ENCODE measurements around the gene ESRRG. TPM values are rescaled to one million over a fixed set of nuclear protein-coding genes. Genes with fewer than 3 reads are reported as not detected.

ESRRG gene
- total RNA-seq, 1 donor from 2014 or later: 9.6 TPM

DNA sequence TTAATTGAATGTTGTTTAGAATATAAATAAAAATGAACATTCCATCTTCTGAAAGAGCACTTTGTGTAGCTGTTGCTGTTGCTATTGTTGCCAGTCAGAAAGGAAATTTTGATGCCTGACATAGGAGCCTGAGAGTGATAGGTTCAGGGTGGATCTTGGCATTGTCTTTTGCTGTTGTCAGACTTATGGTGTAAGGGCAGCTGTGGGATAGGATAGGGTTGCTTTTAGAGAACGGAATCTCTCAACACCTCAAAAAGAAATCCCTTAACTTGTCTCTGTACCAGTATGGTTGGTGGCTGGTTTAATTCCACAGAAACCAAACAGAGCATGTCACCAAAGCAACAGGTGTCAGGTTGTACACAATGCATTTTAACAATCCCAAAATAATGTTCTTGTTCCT lies 62.7 kb downstream of the ESRRG start:
- peaks cover 18% of the 10 kb centered on the region for H3K4me1 Mint-ChIP-seq (ENCODE audit: low read depth)
- TF ChIP-seq, protein P1, sequence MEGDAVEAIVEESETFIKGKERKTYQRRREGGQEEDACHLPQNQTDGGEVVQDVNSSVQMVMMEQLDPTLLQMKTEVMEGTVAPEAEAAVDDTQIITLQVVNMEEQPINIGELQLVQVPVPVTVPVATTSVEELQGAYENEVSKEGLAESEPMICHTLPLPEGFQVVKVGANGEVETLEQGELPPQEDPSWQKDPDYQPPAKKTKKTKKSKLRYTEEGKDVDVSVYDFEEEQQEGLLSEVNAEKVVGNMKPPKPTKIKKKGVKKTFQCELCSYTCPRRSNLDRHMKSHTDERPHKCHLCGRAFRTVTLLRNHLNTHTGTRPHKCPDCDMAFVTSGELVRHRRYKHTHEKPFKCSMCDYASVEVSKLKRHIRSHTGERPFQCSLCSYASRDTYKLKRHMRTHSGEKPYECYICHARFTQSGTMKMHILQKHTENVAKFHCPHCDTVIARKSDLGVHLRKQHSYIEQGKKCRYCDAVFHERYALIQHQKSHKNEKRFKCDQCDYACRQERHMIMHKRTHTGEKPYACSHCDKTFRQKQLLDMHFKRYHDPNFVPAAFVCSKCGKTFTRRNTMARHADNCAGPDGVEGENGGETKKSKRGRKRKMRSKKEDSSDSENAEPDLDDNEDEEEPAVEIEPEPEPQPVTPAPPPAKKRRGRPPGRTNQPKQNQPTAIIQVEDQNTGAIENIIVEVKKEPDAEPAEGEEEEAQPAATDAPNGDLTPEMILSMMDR (IDR thresholded peaks at IDR 0.05; ENCODE audit: unreplicated experiment): no peak
- no peak overlapping the region for H3K27ac Mint-ChIP-seq
- H3K36me3 Mint-ChIP-seq (ENCODE audit: insufficient read depth): no peaks in the 10 kb centered on the region
- no peak for DNase-seq (ENCODE audit: low spot score, unreplicated experiment)
- no peak overlapping the region for H3K4me3 Mint-ChIP-seq (ENCODE audit: low read depth)
- no peaks in the 10 kb centered on the region for H3K9me3 Mint-ChIP-seq (ENCODE audit: low read depth)
- H3K27me3 Mint-ChIP-seq: no peaks in the 10 kb centered on the region

DNA sequence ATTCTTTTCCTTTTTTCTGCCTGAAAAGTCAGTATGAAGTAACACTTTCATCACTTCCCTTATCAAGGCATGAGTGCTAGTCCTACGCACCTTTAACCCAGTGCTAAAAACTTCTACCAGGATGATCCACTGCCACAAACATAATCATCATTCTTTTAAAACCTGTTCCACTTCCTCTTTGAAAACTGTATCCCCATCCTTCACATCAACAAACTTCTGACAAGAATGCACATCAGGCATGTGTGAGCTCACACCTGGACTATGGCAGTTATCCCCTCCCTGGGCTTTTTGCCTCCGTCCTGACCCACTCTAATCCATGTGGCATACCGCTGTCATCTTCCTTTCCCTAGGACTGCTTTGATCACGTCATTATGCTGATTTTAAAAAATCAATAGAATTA lies 70.2 kb downstream of the ESRRG start:
- H3K36me3 Mint-ChIP-seq (ENCODE audit: insufficient read depth): peaks cover 3% of the 10 kb centered on the region
- no peak for DNase-seq (ENCODE audit: low spot score, unreplicated experiment)
- no peaks in the 10 kb centered on the region for H3K9me3 Mint-ChIP-seq (ENCODE audit: low read depth)
- TF ChIP-seq, protein P1 (IDR thresholded peaks at IDR 0.05; ENCODE audit: unreplicated experiment): no peak
- H3K27ac Mint-ChIP-seq: peak overlapping the region; percentile 0
- H3K4me3 Mint-ChIP-seq (ENCODE audit: low read depth): no peak overlapping the region
- no peaks in the 10 kb centered on the region for H3K27me3 Mint-ChIP-seq
- peaks cover 22% of the 10 kb centered on the region for H3K4me1 Mint-ChIP-seq (ENCODE audit: low read depth)

DNA sequence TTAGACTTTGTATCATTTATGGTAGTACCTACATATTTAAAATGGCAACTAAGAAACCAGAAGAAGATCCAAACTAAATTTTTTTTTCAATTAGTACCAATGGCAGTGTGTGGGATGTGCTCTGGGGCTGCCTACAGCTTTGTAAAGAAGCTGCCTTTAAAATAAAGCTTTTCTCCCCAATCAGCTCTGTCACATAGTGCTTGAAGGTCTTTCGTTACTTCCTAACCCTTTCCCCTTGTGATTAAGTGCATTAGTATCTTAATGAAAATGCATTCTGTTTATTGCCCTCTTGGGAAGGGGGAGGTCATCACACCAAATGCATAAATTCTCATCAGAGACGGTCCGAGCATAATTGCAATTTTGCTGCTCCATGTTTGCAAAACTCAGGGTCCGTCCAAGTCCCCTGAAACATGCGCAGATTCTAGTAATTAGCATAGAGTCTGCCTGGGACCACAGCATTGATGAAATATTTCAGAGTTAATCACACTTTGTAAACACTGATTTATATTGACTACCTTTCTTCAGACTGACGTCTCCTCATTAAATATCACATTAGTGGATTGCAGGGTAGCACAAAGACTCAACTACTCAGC lies 71.3 kb downstream of the ESRRG start:
- DNase-seq (ENCODE audit: low spot score, unreplicated experiment): no peak
- peaks cover 22% of the 10 kb centered on the region for H3K4me1 Mint-ChIP-seq (ENCODE audit: low read depth)
- no peak overlapping the region for H3K27ac Mint-ChIP-seq
- no peaks in the 10 kb centered on the region for H3K27me3 Mint-ChIP-seq
- H3K36me3 Mint-ChIP-seq (ENCODE audit: insufficient read depth): peaks cover 3% of the 10 kb centered on the region
- TF ChIP-seq, protein P1 (IDR thresholded peaks at IDR 0.05; ENCODE audit: unreplicated experiment): no peak
- no peak overlapping the region for H3K4me3 Mint-ChIP-seq (ENCODE audit: low read depth)
- no peaks in the 10 kb centered on the region for H3K9me3 Mint-ChIP-seq (ENCODE audit: low read depth)

DNA sequence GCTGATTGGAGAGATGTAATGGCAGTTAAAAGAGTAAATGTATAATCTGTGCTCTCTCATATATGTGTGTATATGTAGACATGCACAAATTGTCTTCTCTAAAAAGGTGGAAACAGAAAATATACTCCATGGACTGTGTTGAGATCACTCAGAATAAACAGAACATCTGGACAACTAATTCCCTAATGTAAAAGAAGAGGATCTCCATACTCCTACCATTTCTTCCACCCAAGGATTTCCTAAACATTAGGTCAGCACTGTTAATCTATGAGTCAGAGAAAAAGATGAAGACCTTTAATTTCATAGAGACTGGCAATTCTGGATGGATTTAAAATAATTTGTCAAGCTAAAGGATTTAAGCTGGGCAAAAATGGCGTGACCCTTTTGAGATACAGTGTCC lies 80.1 kb downstream of the ESRRG start:
- Mint-ChIP-seq H3K9me3 (ENCODE audit: low read depth) (no peaks in the 10 kb centered on the region), H3K4me1 (ENCODE audit: low read depth) (no peaks in the 10 kb centered on the region), H3K27me3 (no peaks in the 10 kb centered on the region), H3K27ac (no peak overlapping the region), H3K4me3 (ENCODE audit: low read depth) (no peak overlapping the region), H3K36me3 (ENCODE audit: insufficient read depth) (peaks cover 3% of the 10 kb centered on the region)
- TF ChIP-seq, protein P1 (IDR thresholded peaks at IDR 0.05; ENCODE audit: unreplicated experiment): no peak
- DNase-seq (ENCODE audit: low spot score, unreplicated experiment): no peak

- Mint-ChIP-seq H3K4me3 (ENCODE audit: low read depth) (no peak overlapping the region), H3K4me1 (ENCODE audit: low read depth) (no peaks in the 10 kb centered on the region), H3K9me3 (ENCODE audit: low read depth) (no peaks in the 10 kb centered on the region), H3K27ac (no peak overlapping the region), H3K27me3 (no peaks in the 10 kb centered on the region), H3K36me3 (ENCODE audit: insufficient read depth) (peaks cover 3% of the 10 kb centered on the region)
- TF ChIP-seq, protein P1 (IDR thresholded peaks at IDR 0.05; ENCODE audit: unreplicated experiment): no peak
- no peak for DNase-seq (ENCODE audit: low spot score, unreplicated experiment)
These were observed 81.4 kb downstream of the ESRRG start for GRCh38 chr1:216641669-216642460.
